HEK293T (cell line): ENCODE results near the gene FHIT.

ENCODE experiments used
- CTCF ChIA-PET: fragments of 350-600 bp; formaldehyde crosslinking; extraction: SDS; loops from one replicate; lab custom pipeline; 2021; ENCODE audit warnings: antibody characterized with exemption, inconsistent platforms; lab: Yijun Ruan, JAX
- POLR2A ChIA-PET: fragments of 350-600 bp; formaldehyde crosslinking; extraction: SDS; loops from one replicate; lab custom pipeline; 2020; ENCODE audit warnings: antibody characterized with exemption, inconsistent platforms; lab: Yijun Ruan, JAX
- DNase-seq: peaks from one replicate; pipeline ENCODE4 v3.0.0; 2012; ENCODE audit warnings: mixed read lengths; ENCODE audit errors: extremely low spot score
- ARNT ChIP-seq: fragments of 450-650 bp; IDR thresholded peaks from 2 replicates; pipeline ENCODE4 v1.6.1; 2017; ENCODE audit warnings: mild to moderate bottlenecking
- BHLHE40 ChIP-seq: fragments of 450-650 bp; IDR thresholded peaks from 2 replicates; pipeline ENCODE4 v1.6.1; 2016; ENCODE audit warnings: mild to moderate bottlenecking, moderate library complexity, borderline replicate concordance
- CTBP1 ChIP-seq: fragments of 450-650 bp; IDR thresholded peaks from 2 replicates; pipeline ENCODE4 v1.6.1; 2016; ENCODE audit warnings: borderline replicate concordance
- ELF4 ChIP-seq: fragments of 450-650 bp; IDR thresholded peaks from 2 replicates; pipeline ENCODE4 v1.6.1; 2017; ENCODE audit warnings: antibody characterized with exemption
- FOXA1 ChIP-seq: fragments of 450-650 bp; IDR thresholded peaks from 2 replicates; pipeline ENCODE4 v1.6.1; 2016; ENCODE audit warnings: mild to moderate bottlenecking
- FOXK2 ChIP-seq: fragments of 450-650 bp; IDR thresholded peaks from 2 replicates; pipeline ENCODE4 v1.6.1; 2016; ENCODE audit warnings: mild to moderate bottlenecking
- FOXM1 ChIP-seq: fragments of 450-650 bp; IDR thresholded peaks from 2 replicates; pipeline ENCODE4 v1.6.1; 2017; ENCODE audit warnings: mild to moderate bottlenecking, borderline replicate concordance
- HDGF ChIP-seq: fragments of 450-650 bp; IDR thresholded peaks from 2 replicates; pipeline ENCODE4 v1.6.1; 2017; ENCODE audit warnings: antibody characterized with exemption, borderline replicate concordance
- L3MBTL2 ChIP-seq: fragments of 450-650 bp; conservative IDR thresholded peaks from 2 replicates; pipeline ENCODE4 v1.6.1; 2016; ENCODE audit warnings: mild to moderate bottlenecking
- LEF1 ChIP-seq: fragments of 450-650 bp; IDR thresholded peaks from 2 replicates; pipeline ENCODE4 v1.6.1; 2017; ENCODE audit warnings: mild to moderate bottlenecking, borderline replicate concordance
- NFRKB ChIP-seq: fragments of 450-650 bp; IDR thresholded peaks from 2 replicates; pipeline ENCODE4 v1.6.1; 2016; ENCODE audit warnings: mild to moderate bottlenecking, moderate library complexity
- SP1 ChIP-seq: fragments of 450-650 bp; IDR thresholded peaks from 2 replicates; pipeline ENCODE4 v1.6.1; 2017
- SUZ12 ChIP-seq: fragments of 450-650 bp; IDR thresholded peaks from 2 replicates; pipeline ENCODE4 v1.6.1; 2016; ENCODE audit warnings: mild to moderate bottlenecking
- TARDBP ChIP-seq: fragments of 450-650 bp; IDR thresholded peaks from 2 replicates; pipeline ENCODE4 v1.6.1; 2016
- ZNF384 ChIP-seq: fragments of 450-650 bp; IDR thresholded peaks from 2 replicates; pipeline ENCODE4 v1.6.1; 2016
- TF ChIP-seq, protein P1 (sequence below): fragments of 450-650 bp; IDR thresholded peaks from 2 replicates; pipeline ENCODE4 v1.6.1; 2016

FHIT gene

DNA sequence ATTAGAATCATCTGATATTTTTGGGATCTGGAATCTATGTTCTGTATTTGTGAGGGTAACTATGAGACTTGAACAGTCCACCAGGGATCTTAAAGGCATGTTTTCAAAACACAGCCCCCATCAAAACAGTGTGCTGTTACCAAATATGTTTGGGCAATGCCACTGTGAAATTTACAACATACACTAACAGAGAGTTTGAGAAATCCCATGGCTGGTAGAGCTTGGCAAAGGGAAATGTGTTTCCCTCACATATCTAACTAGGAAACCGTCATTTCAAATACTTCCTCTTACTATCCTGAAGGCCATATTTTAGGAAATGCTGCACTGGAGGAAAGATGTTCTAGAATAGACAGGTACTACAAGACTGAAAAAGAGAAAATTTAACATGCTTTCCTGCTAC is 607.4 kb downstream of the FHIT start:
- ChIA-PET POLR2A (no interaction called here), CTCF (no interaction called here)
- TF ChIP-seq CTBP1 (no peak), NFRKB (no peak), ELF4 (no peak), TARDBP (no peak), SP1 (no peak), HDGF (no peak), ARNT (no peak), FOXM1 (no peak), FOXA1 (no peak), FOXK2 (no peak), LEF1 (no peak), L3MBTL2 (no peak), SUZ12 (no peak), BHLHE40 (no peak)
- no peak for DNase-seq

DNA sequence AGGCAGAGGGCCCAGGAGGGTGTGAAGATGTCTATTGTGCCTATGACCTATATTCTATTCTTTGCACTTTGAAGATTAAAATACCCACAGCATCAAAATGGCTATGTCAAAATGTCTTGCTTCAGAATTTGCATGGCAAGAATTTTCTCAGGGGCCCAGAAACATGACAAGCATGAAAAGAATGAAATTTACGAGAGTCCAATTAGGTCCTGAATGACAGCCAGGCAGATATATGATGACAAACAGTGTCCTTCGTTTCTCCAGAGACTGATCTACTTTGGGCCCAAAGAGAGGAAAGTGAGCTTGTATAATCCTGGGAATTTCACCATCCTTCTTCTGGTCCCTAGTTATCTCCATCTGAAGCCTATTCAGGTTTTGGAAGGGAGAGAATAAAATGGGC is 609.9 kb downstream of the FHIT start:
- no peak for DNase-seq
- CTCF ChIA-PET: no interaction called here
- POLR2A ChIA-PET: no interaction called here
- TF ChIP-seq FOXM1 (no peak), ZNF384 (no peak), TARDBP (no peak), SP1 (no peak), ELF4 (no peak), FOXA1 (no peak), LEF1 (no peak), ARNT (no peak), NFRKB (no peak), HDGF (no peak), L3MBTL2 (no peak), BHLHE40 (no peak), FOXK2 (no peak), CTBP1 (no peak), SUZ12 (no peak)
- TF ChIP-seq, protein P1, sequence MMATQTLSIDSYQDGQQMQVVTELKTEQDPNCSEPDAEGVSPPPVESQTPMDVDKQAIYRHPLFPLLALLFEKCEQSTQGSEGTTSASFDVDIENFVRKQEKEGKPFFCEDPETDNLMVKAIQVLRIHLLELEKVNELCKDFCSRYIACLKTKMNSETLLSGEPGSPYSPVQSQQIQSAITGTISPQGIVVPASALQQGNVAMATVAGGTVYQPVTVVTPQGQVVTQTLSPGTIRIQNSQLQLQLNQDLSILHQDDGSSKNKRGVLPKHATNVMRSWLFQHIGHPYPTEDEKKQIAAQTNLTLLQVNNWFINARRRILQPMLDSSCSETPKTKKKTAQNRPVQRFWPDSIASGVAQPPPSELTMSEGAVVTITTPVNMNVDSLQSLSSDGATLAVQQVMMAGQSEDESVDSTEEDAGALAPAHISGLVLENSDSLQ: no peak

DNA sequence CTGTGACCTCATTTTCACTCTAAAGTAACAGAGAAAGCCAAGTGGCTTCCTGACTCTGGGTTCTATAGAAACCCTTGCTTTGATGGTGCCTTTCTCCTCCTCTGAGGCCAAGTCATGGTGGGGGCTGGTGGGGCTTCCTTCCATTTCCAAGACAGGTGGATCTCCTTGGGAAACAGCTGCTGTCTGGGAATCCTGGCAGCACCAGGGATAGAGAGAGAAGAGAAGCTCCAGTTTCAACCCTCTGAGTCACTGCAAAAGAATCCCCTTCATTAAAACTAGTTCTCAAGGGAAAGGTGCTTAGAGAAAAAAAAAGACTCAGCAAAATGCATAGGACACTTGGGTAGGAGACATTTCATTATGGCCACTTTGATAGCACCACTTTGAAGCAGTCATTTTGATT is 614.4 kb downstream of the FHIT start:
- ChIA-PET CTCF (no interaction called here), POLR2A (no interaction called here)
- DNase-seq: no peak
- TF ChIP-seq ELF4 (no peak), SUZ12 (no peak), FOXM1 (no peak), BHLHE40 (no peak), LEF1 (no peak), ZNF384 (no peak), NFRKB (no peak), CTBP1 (no peak), TARDBP (no peak), FOXK2 (no peak), SP1 (no peak), L3MBTL2 (no peak), ARNT (no peak), HDGF (no peak), FOXA1 (no peak)
- TF ChIP-seq, protein P1: no peak

- ChIA-PET CTCF (no interaction called here), POLR2A (no interaction called here)
- DNase-seq: no peak
- no peak for TF ChIP-seq ARNT
- no peak for TF ChIP-seq CTBP1
- TF ChIP-seq, protein P1: no peak
- TF ChIP-seq SUZ12: no peak
- TF ChIP-seq TARDBP: no peak
- TF ChIP-seq LEF1: no peak
- no peak for TF ChIP-seq FOXA1
- no peak for TF ChIP-seq ZNF384
- no peak for TF ChIP-seq FOXK2
- TF ChIP-seq SP1: no peak
- no peak for TF ChIP-seq ELF4
- TF ChIP-seq NFRKB: no peak
- no peak for TF ChIP-seq HDGF
- TF ChIP-seq FOXM1: no peak
- no peak for TF ChIP-seq L3MBTL2
- no peak for TF ChIP-seq BHLHE40
Observed at GRCh38 chr3:60633644-60634043, 617.6 kb downstream of the FHIT start.

DNA sequence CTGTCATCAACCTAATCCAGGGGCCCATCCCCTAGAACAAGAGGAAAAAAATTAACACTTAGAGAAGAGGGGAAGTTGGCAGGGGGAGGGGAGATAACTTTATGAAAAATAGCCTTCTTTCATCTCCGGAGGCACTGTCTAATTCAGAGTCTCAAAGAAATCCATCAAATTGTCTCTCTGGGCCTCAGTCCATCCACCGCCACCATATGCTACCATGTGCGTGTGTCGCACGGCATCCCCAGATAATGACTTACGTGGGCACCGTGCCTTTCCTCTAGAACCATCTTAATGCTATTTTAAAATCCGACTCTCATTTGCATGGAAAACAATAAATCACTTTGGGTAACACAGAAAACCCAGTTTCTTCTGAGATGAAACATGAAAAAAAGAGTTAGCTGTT is 619.7 kb downstream of the FHIT start:
- CTCF ChIA-PET: no interaction called here
- DNase-seq: no peak
- no peak for TF ChIP-seq ARNT
- TF ChIP-seq, protein P1: no peak
- POLR2A ChIA-PET: no interaction called here

DNA sequence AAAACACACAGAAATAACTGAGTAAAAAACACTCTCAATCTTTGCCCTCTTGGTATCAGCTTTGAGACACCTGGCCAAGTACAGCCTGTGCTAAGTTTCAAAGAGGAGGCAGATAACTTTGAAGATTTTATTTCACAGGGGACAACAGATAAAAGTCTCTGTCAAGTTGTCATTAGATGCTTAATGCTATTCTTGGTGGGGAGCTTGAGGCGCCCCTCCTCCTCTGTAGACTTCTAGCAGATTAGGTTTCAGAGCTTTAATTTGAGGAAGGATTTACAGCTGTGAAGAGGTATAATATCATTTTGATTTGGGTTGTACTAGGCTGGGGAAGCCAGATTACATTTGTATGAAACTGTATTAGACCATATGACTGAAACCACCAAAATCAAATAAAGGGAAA is 620.3 kb downstream of the FHIT start:
- ChIA-PET CTCF (no interaction called here), POLR2A (no interaction called here)
- no peak for DNase-seq
- TF ChIP-seq SUZ12: no peak
- TF ChIP-seq ARNT: no peak
- TF ChIP-seq FOXK2: no peak

DNA sequence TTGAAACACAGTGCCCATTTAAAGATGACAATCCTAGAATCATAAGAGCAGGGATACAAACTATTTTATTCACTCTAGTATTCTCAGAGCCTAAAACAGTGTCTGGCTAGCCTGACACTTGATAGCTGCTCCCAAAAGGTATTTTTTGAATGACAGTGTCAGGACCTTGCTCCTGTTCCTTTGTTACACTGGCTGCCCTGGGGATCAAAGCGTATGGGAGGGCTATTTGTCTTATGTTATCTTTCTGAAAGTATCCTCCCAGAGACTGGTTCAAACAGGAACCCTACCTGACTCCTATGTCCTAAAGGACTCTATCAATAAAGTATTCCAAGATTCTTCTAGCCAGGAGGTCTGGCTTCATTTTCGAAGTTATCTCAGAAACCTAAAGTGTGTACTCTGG is 621.4 kb downstream of the FHIT start:
- POLR2A ChIA-PET: no interaction called here
- no peak for DNase-seq
- CTCF ChIA-PET: no interaction called here
- TF ChIP-seq, protein P1: no peak
- TF ChIP-seq SUZ12 (no peak), FOXA1 (no peak), FOXK2 (no peak), HDGF (no peak), SP1 (no peak), BHLHE40 (no peak), ZNF384 (no peak), ELF4 (no peak), NFRKB (no peak), TARDBP (no peak), LEF1 (no peak), ARNT (no peak), FOXM1 (no peak), L3MBTL2 (no peak), CTBP1 (no peak)
